Measurements from ENCODE around the gene GPSM1. TPM values are rescaled to one million over a fixed set of nuclear protein-coding genes. Genes with fewer than 3 reads are reported as not detected.

GPSM1 gene
- polyA plus RNA-seq, 4 donors = 1.1 to 40.9 (median 2.9) TPM

DNA sequence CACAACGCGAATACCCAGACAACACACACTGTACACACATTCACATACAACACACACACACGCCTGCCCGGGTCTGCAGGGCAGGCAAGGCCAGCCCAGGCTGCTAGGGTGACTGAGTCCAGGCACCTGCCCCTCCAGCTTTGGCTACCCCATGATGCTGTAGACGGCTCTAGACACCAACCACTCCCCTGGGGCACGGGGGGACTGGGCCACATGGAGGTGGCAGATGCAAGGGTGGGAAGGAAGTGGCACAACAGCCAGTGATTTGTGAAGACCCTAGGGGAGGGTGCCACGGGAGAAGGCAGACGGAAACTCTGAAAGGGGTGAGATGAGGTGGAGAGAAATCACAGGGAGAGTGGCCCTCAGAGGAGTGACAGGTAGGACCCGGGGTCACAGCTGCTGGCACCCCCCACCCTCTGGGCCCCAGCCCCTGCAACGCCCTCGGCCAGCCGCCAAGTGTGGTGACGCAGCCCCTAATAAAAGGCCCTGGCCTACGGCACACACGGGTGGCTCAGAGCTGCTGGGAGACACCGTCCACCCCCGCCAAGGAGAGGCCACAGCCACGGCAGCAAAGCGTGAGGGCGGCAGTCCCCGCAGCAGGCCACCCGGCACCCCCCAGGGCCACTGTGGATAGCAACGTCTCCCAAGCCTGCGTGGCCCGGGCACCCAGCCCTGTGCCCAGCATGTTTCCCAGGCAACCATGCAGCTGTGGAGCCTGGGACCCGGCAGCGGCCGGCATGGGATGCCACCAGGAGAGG is 16.9 kb upstream of the GPSM1 start:
- Histone ChIP-seq H3K36me3 (ENCODE audit: control insufficient read depth in 3 of 3, insufficient read depth in 2 of 3, low read depth in 1 of 3, low read length in 3 of 3) (no peaks in the 10 kb centered on the region), H3K27ac (ENCODE audit: low read depth in 1 of 3, low read length in 2 of 3) (peak overlapping the region in 1 of 3 donors; percentile 80)
- peak in 1 of 2 donors; percentile 86 for DNase-seq

DNA sequence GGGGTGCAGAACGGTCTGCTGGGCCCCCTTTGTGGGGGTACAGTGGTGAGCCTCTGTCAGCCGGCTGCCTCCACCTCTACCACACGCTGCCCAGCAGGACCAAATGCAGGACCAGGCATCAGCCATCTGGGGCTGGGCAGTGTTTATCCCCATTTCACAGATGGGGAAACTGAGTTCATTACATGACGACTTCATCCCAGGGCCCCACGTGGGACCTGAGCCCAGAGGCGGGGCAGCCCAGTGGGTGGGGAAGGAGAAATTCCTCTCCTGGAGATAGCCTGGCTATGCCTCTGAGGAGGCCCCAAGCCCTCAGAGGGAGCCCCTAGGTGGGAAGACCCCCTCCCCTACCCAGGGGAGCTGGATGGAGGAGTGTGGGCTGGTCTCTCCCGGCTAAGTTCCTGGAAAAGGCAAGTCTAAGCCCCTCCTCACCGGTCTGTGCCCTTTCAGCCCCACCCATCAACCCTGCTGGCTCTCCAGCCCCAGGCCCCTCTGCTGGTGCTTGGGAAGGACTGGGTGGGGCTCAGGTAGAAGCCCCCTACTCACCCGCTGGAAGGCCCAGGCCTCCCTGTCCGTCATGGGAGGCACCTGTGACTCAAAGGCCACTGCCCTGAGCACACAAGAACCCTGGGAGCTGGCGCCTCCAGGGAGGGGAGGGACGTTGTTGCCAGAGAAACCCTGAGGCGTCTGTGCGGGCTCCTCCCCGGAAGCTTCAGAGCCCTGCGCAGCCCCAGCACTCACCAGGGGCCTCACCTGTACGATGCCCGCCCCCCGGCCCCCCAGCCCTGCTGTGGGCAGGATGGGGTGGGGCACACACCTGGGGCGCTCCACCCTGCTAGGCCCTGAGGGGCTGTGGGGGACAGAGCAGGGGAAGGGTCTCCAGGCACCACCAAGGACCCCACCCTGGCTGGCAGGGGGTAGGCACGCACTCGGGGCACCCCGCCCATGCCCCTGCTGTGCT is 16.0 kb upstream of the GPSM1 start:
- Histone ChIP-seq H3K27me3 (ENCODE audit: control insufficient read depth in 3 of 3, insufficient read depth in 3 of 3, low read length in 3 of 3) (peaks cover 0 to 4% (median 0%) of the 10 kb centered on the region in 3 donors), H3K27ac (ENCODE audit: low read depth in 1 of 3, low read length in 2 of 3) (peak overlapping the region in 1 of 3 donors; percentile 80), H3K4me3 (ENCODE audit: low read depth in 1 of 3, low read length in 3 of 3) (peak overlapping the region in 1 of 3 donors; percentile 38), H3K4me1 (ENCODE audit: control insufficient read depth in 3 of 3, insufficient read depth in 2 of 3, low read depth in 1 of 3, low read length in 2 of 3) (peaks cover 0 to 18% (median 0%) of the 10 kb centered on the region in 3 donors), H3K9me3 (ENCODE audit: control insufficient read depth in 2 of 2, insufficient read depth in 1 of 2, low read depth in 1 of 2, low read length in 1 of 2) (peaks cover 0 to 14% of the 10 kb centered on the region in 2 donors), H3K36me3 (ENCODE audit: control insufficient read depth in 3 of 3, insufficient read depth in 2 of 3, low read depth in 1 of 3, low read length in 3 of 3) (no peaks in the 10 kb centered on the region)
- FAIRE-seq (no peak), DNase-seq (peak; percentile 55 to 93)
- WGBS, 3 donors = 17 to 43% (median 30%) methylated on average over 20 to 23 of the region's 23 CpGs

More for the DNA sequence above, 16.9 kb upstream of the GPSM1 start:
- WGBS, 3 donors = 15 to 48% (median 35%) methylated on average over 27 to 28 of the region's 28 CpGs
- Histone ChIP-seq H3K9me3 (ENCODE audit: control insufficient read depth in 2 of 2, insufficient read depth in 1 of 2, low read depth in 1 of 2, low read length in 1 of 2) (peaks cover 0 to 8% of the 10 kb centered on the region in 2 donors), H3K4me3 (ENCODE audit: low read depth in 1 of 3, low read length in 3 of 3) (peak overlapping the region in 1 of 3 donors; percentile 38), H3K4me1 (ENCODE audit: control insufficient read depth in 3 of 3, insufficient read depth in 2 of 3, low read depth in 1 of 3, low read length in 2 of 3) (peaks cover 0 to 18% (median 0%) of the 10 kb centered on the region in 3 donors), H3K27me3 (ENCODE audit: control insufficient read depth in 3 of 3, insufficient read depth in 3 of 3, low read length in 3 of 3) (peaks cover 0 to 4% (median 0%) of the 10 kb centered on the region in 3 donors)
- no peak for FAIRE-seq

DNA sequence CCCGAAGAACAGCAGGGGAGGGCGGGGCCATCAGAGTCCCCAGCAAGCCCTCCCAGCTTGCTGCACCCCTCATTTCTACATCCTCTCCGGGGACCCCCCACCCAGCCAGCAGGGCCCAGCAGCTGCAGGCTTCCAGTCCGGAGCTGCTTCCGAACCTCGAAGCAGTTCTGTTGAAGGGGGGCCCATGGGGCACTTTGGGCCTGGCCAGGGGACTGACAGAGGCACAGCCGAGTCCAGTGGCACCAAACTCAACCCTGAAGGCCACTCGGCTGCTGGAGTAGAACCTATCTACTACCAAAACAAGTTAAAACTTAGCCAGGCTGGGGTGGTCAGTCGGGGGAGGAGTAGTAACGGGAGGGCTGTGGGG is 15.3 kb upstream of the GPSM1 start:
- H3K36me3 ChIP-seq (ENCODE audit: control insufficient read depth in 3 of 3, insufficient read depth in 2 of 3, low read depth in 1 of 3, low read length in 3 of 3) = no peaks in the 10 kb centered on the region
- peak overlapping the region in 1 of 3 donors; percentile 38 for H3K4me3 ChIP-seq (ENCODE audit: low read depth in 1 of 3, low read length in 3 of 3)
- peaks cover 0 to 4% (median 0%) of the 10 kb centered on the region in 3 donors for H3K27me3 ChIP-seq (ENCODE audit: control insufficient read depth in 3 of 3, insufficient read depth in 3 of 3, low read length in 3 of 3)
- H3K9me3 ChIP-seq (ENCODE audit: control insufficient read depth in 2 of 2, insufficient read depth in 1 of 2, low read depth in 1 of 2, low read length in 1 of 2) = peaks cover 0 to 14% of the 10 kb centered on the region in 2 donors
- FAIRE-seq (no peak), DNase-seq (no peak)
- WGBS, 3 donors = 42 to 52% (median 48%) methylated on average over 9 to 10 of the region's 10 CpGs
- peaks cover 0 to 18% (median 0%) of the 10 kb centered on the region in 3 donors for H3K4me1 ChIP-seq (ENCODE audit: control insufficient read depth in 3 of 3, insufficient read depth in 2 of 3, low read depth in 1 of 3, low read length in 2 of 3)
- peak overlapping the region in 1 of 3 donors; percentile 80 for H3K27ac ChIP-seq (ENCODE audit: low read depth in 1 of 3, low read length in 2 of 3)

DNA sequence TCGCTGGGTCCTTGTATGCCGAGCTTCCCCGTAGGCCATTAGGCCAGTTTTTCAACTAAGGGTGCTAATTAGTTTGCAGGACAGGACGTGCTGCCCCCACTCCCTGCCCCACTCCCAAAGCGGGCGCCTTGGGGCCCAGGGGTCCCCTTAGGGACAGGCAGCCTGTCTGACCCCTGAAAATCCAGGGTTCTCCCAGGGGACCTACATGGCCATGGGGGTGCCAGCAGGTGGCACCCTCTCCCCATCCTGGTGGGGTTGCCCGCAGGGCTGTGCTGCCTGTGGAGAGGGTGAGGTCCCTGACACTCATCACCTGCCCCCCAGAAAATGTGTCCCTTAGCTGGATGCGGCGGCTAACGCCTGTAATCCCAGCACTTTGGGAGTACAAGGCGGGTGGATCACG is 14.9 kb upstream of the GPSM1 start:
- H3K4me1 ChIP-seq (ENCODE audit: control insufficient read depth in 3 of 3, insufficient read depth in 2 of 3, low read depth in 1 of 3, low read length in 2 of 3) = peaks cover 0 to 18% (median 0%) of the 10 kb centered on the region in 3 donors
- H3K36me3 ChIP-seq (ENCODE audit: control insufficient read depth in 3 of 3, insufficient read depth in 2 of 3, low read depth in 1 of 3, low read length in 3 of 3) = no peaks in the 10 kb centered on the region
- H3K9me3 ChIP-seq (ENCODE audit: control insufficient read depth in 2 of 2, insufficient read depth in 1 of 2, low read depth in 1 of 2, low read length in 1 of 2) = peaks cover 0 to 14% of the 10 kb centered on the region in 2 donors
- DNase-seq (peak; percentile 23 to 69), FAIRE-seq (no peak)
- no peak overlapping the region for H3K27ac ChIP-seq (ENCODE audit: low read depth in 1 of 3, low read length in 2 of 3)
- H3K27me3 ChIP-seq (ENCODE audit: control insufficient read depth in 3 of 3, insufficient read depth in 3 of 3, low read length in 3 of 3) = peaks cover 0 to 4% (median 0%) of the 10 kb centered on the region in 3 donors
- 50 to 64% (median 52%) methylated on average over 10 to 12 of the region's 12 CpGs for WGBS, 3 donors
- no peak overlapping the region for H3K4me3 ChIP-seq (ENCODE audit: low read depth in 1 of 3, low read length in 3 of 3)

- peaks cover 0 to 14% of the 10 kb centered on the region in 2 donors for H3K9me3 ChIP-seq (ENCODE audit: control insufficient read depth in 2 of 2, insufficient read depth in 1 of 2, low read depth in 1 of 2, low read length in 1 of 2)
- no peak overlapping the region for H3K27ac ChIP-seq (ENCODE audit: low read depth in 1 of 3, low read length in 2 of 3)
- no peak overlapping the region for H3K4me3 ChIP-seq (ENCODE audit: low read depth in 1 of 3, low read length in 3 of 3)
- DNase-seq = no peak
- H3K4me1 ChIP-seq (ENCODE audit: control insufficient read depth in 3 of 3, insufficient read depth in 2 of 3, low read depth in 1 of 3, low read length in 2 of 3) = peaks cover 0 to 18% (median 0%) of the 10 kb centered on the region in 3 donors
- no peaks in the 10 kb centered on the region for H3K36me3 ChIP-seq (ENCODE audit: control insufficient read depth in 3 of 3, insufficient read depth in 2 of 3, low read depth in 1 of 3, low read length in 3 of 3)
- WGBS, 3 donors = 76 to 83% (median 76%) methylated on average over 18 of the region's 18 CpGs
- H3K27me3 ChIP-seq (ENCODE audit: control insufficient read depth in 3 of 3, insufficient read depth in 3 of 3, low read length in 3 of 3) = peaks cover 0 to 4% (median 0%) of the 10 kb centered on the region in 3 donors
- no peak for FAIRE-seq
Measured at GRCh38 chr9:136313111-136314055, 14.0 kb upstream of the GPSM1 start.

DNA sequence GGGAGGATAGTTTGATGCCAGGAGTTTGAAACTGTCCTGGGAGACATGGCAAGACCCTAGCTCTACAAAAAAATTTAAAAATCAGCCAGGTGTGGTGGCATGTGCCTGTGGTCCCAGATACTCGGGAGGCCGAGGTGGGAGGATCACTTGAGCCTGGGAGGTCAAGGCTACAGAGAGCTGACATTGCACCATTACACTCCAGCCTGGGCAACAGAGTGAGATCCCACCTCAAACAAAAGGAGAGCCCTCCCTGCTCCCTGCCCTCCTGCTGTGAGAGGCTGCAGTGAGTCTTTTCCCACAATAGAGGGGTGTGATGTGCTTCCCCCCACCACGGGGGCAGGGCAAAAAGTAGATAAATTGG is 13.3 kb upstream of the GPSM1 start:
- no peak for FAIRE-seq
- WGBS, 3 donors = 60 to 85% (median 75%) methylated on average over 3 of the region's 3 CpGs
- H3K9me3 ChIP-seq (ENCODE audit: control insufficient read depth in 2 of 2, insufficient read depth in 1 of 2, low read depth in 1 of 2, low read length in 1 of 2) = peaks cover 0 to 14% of the 10 kb centered on the region in 2 donors

GRCh38 chr9:136314944-136315343 is 12.4 kb upstream of the GPSM1 start:
- Histone ChIP-seq H3K4me3 (ENCODE audit: low read depth in 1 of 3, low read length in 3 of 3) (no peak overlapping the region), H3K4me1 (ENCODE audit: control insufficient read depth in 3 of 3, insufficient read depth in 2 of 3, low read depth in 1 of 3, low read length in 2 of 3) (peaks cover 0 to 18% (median 0%) of the 10 kb centered on the region in 3 donors), H3K36me3 (ENCODE audit: control insufficient read depth in 3 of 3, insufficient read depth in 2 of 3, low read depth in 1 of 3, low read length in 3 of 3) (no peaks in the 10 kb centered on the region), H3K9me3 (ENCODE audit: control insufficient read depth in 2 of 2, insufficient read depth in 1 of 2, low read depth in 1 of 2, low read length in 1 of 2) (peaks cover 0 to 14% of the 10 kb centered on the region in 2 donors), H3K27me3 (ENCODE audit: control insufficient read depth in 3 of 3, insufficient read depth in 3 of 3, low read length in 3 of 3) (no peaks in the 10 kb centered on the region), H3K27ac (ENCODE audit: low read depth in 1 of 3, low read length in 2 of 3) (no peak overlapping the region)
- FAIRE-seq = no peak
- 83 to 84% (median 83%) methylated on average over 4 of the region's 4 CpGs for WGBS, 3 donors
- DNase-seq = no peak

More for the DNA sequence above, 13.3 kb upstream of the GPSM1 start:
- DNase-seq = no peak
- H3K27ac ChIP-seq (ENCODE audit: low read depth in 1 of 3, low read length in 2 of 3) = no peak overlapping the region
- H3K36me3 ChIP-seq (ENCODE audit: control insufficient read depth in 3 of 3, insufficient read depth in 2 of 3, low read depth in 1 of 3, low read length in 3 of 3) = no peaks in the 10 kb centered on the region
- H3K27me3 ChIP-seq (ENCODE audit: control insufficient read depth in 3 of 3, insufficient read depth in 3 of 3, low read length in 3 of 3) = peaks cover 0 to 4% (median 0%) of the 10 kb centered on the region in 3 donors
- peaks cover 0 to 18% (median 0%) of the 10 kb centered on the region in 3 donors for H3K4me1 ChIP-seq (ENCODE audit: control insufficient read depth in 3 of 3, insufficient read depth in 2 of 3, low read depth in 1 of 3, low read length in 2 of 3)
- H3K4me3 ChIP-seq (ENCODE audit: low read depth in 1 of 3, low read length in 3 of 3) = no peak overlapping the region
